Epithelial cell of esophagus (primary cell): ENCODE measurements around the gene GUCA1A.

Experiments used
- DNase-seq: peaks from one replicate; pipeline ENCODE4 v3.0.0; 2010; ENCODE audit warnings: low read depth
- H3K4me3 ChIP-seq: 2 replicates; pipeline ENCODE4 v1.5.1; 2011; ENCODE audit warnings: mild to moderate bottlenecking, low read length, control low read depth
- CTCF ChIP-seq: IDR thresholded peaks from 2 replicates; pipeline ENCODE4 v1.5.1; 2011; ENCODE audit warnings: low read depth, mild to moderate bottlenecking, low read length, control low read depth, inconsistent platforms; ENCODE audit not compliant: insufficient read depth; ENCODE audit errors: missing control alignments

GUCA1A gene

GRCh38 chr6:42173101-42173500, at the start of gene GUCA1A:
Gene GUCA1A (plus strand): TSS chr6:42173364. CDS start chr6:42173614, 250 bp downstream.
- no peak for DNase-seq
- H3K4me3 ChIP-seq = no peak within 1 kb of the TSS
- no peak for TF ChIP-seq CTCF

GRCh38 chr6:42123379-42124103, 49.6 kb upstream of the GUCA1A start:
- H3K4me3 ChIP-seq = no peak overlapping the region
- no peak for DNase-seq
- no peak for TF ChIP-seq CTCF

GRCh38 chr6:42124223-42124836, 48.8 kb upstream of the GUCA1A start:
- TF ChIP-seq CTCF = no peak

GRCh38 chr6:42125231-42125630, 47.9 kb upstream of the GUCA1A start:
- no peak for DNase-seq
- no peak for TF ChIP-seq CTCF
- H3K4me3 ChIP-seq = no peak overlapping the region

More at GRCh38 chr6:42124223-42124836, 48.8 kb upstream of the GUCA1A start:
- DNase-seq = no peak
- H3K4me3 ChIP-seq = no peak overlapping the region

- no peak overlapping the region for H3K4me3 ChIP-seq
- no peak for TF ChIP-seq CTCF
- no peak for DNase-seq
These were observed 47.5 kb upstream of the GUCA1A start for GRCh38 chr6:42125663-42126062.

GRCh38 chr6:42128460-42129359, 44.5 kb upstream of the GUCA1A start:
- H3K4me3 ChIP-seq = no peak overlapping the region
- no peak for DNase-seq
- no peak for TF ChIP-seq CTCF
